Measurements from ENCODE around the gene ITIH4.

DNA sequence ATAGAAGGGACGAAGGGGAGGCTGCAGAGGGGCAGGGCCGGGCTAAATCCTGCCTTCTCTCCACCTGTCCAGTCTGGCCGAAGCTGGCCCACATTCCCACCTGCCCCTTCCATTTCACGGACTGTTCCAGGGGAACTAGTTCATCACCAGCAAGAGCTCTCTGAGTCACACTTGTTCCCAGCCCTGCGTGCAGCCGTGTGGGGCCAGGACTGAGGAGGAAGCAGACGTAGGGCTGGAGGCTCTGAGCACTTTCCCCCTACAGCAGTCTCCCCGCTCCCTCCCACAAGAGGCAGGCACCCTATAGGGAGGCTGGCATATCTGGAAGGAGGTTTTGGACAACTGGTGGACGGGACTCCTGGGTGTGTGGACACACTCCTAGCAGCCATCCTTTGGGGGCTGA is 3.0 kb downstream of the ITIH4 start:
- TF ChIP-seq, protein P1, sequence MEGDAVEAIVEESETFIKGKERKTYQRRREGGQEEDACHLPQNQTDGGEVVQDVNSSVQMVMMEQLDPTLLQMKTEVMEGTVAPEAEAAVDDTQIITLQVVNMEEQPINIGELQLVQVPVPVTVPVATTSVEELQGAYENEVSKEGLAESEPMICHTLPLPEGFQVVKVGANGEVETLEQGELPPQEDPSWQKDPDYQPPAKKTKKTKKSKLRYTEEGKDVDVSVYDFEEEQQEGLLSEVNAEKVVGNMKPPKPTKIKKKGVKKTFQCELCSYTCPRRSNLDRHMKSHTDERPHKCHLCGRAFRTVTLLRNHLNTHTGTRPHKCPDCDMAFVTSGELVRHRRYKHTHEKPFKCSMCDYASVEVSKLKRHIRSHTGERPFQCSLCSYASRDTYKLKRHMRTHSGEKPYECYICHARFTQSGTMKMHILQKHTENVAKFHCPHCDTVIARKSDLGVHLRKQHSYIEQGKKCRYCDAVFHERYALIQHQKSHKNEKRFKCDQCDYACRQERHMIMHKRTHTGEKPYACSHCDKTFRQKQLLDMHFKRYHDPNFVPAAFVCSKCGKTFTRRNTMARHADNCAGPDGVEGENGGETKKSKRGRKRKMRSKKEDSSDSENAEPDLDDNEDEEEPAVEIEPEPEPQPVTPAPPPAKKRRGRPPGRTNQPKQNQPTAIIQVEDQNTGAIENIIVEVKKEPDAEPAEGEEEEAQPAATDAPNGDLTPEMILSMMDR (IDR thresholded peaks at IDR 0.05; ENCODE audit: poor library complexity): no peak
- no peak for TF ChIP-seq EZH2 (IDR thresholded peaks at IDR 0.05; ENCODE audit: borderline replicate concordance)
